AG10803 (cell line): ENCODE data around the gene RP9.

Experiments used
- DNase-seq: peaks from one replicate; pipeline ENCODE4 v3.0.0; 2010; ENCODE audit warnings: low read depth
- H3K4me3 ChIP-seq: 2 replicates; pipeline ENCODE4 v1.5.1; 2011; ENCODE audit warnings: mild to moderate bottlenecking, low read length, control low read depth
- CTCF ChIP-seq: conservative IDR thresholded peaks from 2 replicates; pipeline ENCODE4 v1.5.1; 2011; ENCODE audit warnings: mild to moderate bottlenecking, low read length, control low read depth, inconsistent platforms

Gene RP9

GRCh38 chr7:33091111-33091531 lies 18.1 kb downstream of the RP9 start:
- DNase-seq: peak; percentile 48
- no peak for TF ChIP-seq CTCF

GRCh38 chr7:33089142-33089541 lies 20.1 kb downstream of the RP9 start:
- no peak overlapping the region for H3K4me3 ChIP-seq
- TF ChIP-seq CTCF: no peak
- no peak for DNase-seq

More at GRCh38 chr7:33091111-33091531, 18.1 kb downstream of the RP9 start:
- H3K4me3 ChIP-seq: no peak overlapping the region

GRCh38 chr7:33087858-33088257 lies 21.3 kb downstream of the RP9 start:
- H3K4me3 ChIP-seq: no peak overlapping the region
- no peak for TF ChIP-seq CTCF
- no peak for DNase-seq

- DNase-seq: no peak
- H3K4me3 ChIP-seq: no peak overlapping the region
- TF ChIP-seq CTCF: no peak
Measured at GRCh38 chr7:33087356-33087755, 21.8 kb downstream of the RP9 start.

- TF ChIP-seq CTCF: no peak
- no peak overlapping the region for H3K4me3 ChIP-seq
- DNase-seq: no peak
Measured at GRCh38 chr7:33079763-33080690, 29.2 kb downstream of the RP9 start.

GRCh38 chr7:33079096-33079495 lies 30.1 kb downstream of the RP9 start:
- TF ChIP-seq CTCF: no peak
- DNase-seq: no peak
- H3K4me3 ChIP-seq: no peak overlapping the region

- H3K4me3 ChIP-seq: no peak overlapping the region
- TF ChIP-seq CTCF: no peak
- DNase-seq: no peak
Measured at GRCh38 chr7:33076737-33077136, 32.5 kb downstream of the RP9 start.
